ENCODE measurements around the gene TM7SF2. TPM values are rescaled to one million over a fixed set of nuclear protein-coding genes. Genes with fewer than 3 reads are reported as not detected.
A peak's percentile ranks its signal among the peaks of the same experiment; 100 is the strongest.

TM7SF2 gene
- total RNA-seq, 1 experiment from 2014 or later, result 73.8 TPM

DNA sequence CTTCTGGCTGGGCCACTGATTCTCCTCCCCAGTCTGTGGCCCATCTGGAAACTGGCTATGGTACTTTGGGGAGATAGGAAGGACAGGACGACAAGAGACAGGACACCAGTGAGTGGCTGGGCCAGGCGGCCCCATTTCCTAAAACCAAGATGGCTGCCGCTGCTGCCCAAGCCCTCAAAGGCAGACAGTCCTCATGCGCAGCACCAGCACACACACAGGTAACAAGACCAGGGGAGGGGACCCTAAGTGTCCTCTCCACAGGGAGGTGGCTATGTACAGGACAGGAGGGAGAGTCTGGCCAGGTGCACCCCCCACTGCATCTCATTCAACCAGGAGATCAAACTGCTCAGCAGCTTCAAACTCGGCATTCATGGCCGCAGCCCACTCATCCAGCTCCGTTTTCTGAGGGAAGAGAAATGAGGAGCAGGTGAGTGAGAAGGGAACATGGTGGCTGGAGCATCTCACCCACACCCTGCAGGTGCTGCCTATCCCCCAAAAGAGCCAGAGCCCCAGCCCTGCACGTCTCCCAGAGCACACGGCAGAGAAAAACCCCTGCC is 32.8 kb upstream of the TM7SF2 start:
- Histone ChIP-seq H3K36me3 (ENCODE audit: control insufficient read depth, insufficient read depth, low read length) (peaks cover 6% of the 10 kb centered on the region; the same call in 1 of the 2 replicates), H3K4me1 (peaks cover 6% of the 10 kb centered on the region; the same call in 1 of the 2 replicates), H3K27me3 (replicated peaks; ENCODE audit: control insufficient read depth, insufficient read depth, low read length) (no peaks in the 10 kb centered on the region), H3K9me3 (no peaks in the 10 kb centered on the region), H3K4me3 (ENCODE audit: low read depth, low read length) (no peak overlapping the region)
- no peaks in the 10 kb centered on the region for H3K9me3 Mint-ChIP-seq (ENCODE audit: unreplicated experiment)
- DNase-seq, result no peak
- no peak overlapping the region for H3K4me3 Mint-ChIP-seq (ENCODE audit: unreplicated experiment)
- TF ChIP-seq, protein P1, sequence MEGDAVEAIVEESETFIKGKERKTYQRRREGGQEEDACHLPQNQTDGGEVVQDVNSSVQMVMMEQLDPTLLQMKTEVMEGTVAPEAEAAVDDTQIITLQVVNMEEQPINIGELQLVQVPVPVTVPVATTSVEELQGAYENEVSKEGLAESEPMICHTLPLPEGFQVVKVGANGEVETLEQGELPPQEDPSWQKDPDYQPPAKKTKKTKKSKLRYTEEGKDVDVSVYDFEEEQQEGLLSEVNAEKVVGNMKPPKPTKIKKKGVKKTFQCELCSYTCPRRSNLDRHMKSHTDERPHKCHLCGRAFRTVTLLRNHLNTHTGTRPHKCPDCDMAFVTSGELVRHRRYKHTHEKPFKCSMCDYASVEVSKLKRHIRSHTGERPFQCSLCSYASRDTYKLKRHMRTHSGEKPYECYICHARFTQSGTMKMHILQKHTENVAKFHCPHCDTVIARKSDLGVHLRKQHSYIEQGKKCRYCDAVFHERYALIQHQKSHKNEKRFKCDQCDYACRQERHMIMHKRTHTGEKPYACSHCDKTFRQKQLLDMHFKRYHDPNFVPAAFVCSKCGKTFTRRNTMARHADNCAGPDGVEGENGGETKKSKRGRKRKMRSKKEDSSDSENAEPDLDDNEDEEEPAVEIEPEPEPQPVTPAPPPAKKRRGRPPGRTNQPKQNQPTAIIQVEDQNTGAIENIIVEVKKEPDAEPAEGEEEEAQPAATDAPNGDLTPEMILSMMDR (IDR thresholded peaks at IDR 0.05; ENCODE audit: insufficient read depth in 1 of 2, low read depth in 1 of 2, low read length in 1 of 2, severe bottlenecking in 1 of 2, unreplicated experiment in 1 of 2), result no peak
- no peaks in the 10 kb centered on the region for H3K27me3 Mint-ChIP-seq (ENCODE audit: insufficient read depth, unreplicated experiment)
- intact Hi-C loops (cut with micrococcal nuclease; ENCODE audit: unreplicated experiment), result loop anchor here (2.0 to 5.0 kb wide), 2 partner anchors 37 to 64 kb away; partner anchors contain the start of genes ARL2 and SAC3D1
- ChIA-PET CTCF (interaction anchor here (0.5 kb wide), 1 partner anchor 196 kb away, joined by 5 read pairs; no protein-coding TSS in a partner anchor), POLR2A (interaction anchor here (0.6 kb wide), 1 partner anchor 440 kb away, joined by 5 read pairs; no protein-coding TSS in a partner anchor)
- H3K36me3 Mint-ChIP-seq (ENCODE audit: insufficient read depth, unreplicated experiment), result peaks cover 80% of the 10 kb centered on the region
- H3K27ac Mint-ChIP-seq (ENCODE audit: unreplicated experiment), result no peak overlapping the region
- no TSS peak for BruUV-seq (replicated peaks)
- H3K4me1 Mint-ChIP-seq (ENCODE audit: low read depth, unreplicated experiment), result peaks cover 18% of the 10 kb centered on the region

DNA sequence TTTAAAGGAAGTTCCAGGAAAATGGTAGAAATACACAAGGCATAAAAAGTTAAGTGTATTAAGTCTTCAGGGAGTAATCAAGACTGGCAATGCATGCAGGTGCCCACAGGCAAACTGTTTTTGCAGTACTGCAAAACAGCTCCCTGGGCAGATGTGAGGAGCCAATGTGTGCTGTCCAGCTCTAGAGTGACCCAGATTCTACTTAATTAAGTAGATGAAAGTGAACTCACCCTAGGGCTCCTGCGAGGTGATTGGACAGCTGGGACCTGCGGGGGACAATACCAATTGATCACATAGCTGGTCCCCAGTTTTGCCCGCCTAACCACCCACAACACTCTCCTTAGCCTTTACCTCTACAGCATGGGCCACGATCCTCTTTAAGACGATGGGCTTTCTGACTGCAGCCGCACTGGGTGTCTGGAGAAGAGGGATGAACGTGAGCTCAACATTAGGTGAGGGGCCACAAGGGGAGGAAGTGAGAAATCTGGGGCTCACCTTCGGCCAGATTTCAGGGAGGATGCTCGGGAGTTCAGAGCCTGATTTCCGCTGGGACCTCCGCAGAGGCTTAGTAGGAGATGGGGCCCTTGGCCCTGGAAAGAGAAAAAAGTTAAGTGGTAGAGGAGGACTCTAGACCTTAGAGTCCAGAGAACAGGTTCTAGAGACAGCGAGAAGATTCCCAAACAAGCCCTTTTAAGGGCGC is 28.4 kb upstream of the TM7SF2 start:
- POLR2A ChIA-PET, result no interaction called here
- peaks cover 63% of the 10 kb centered on the region for H3K36me3 Mint-ChIP-seq (ENCODE audit: insufficient read depth, unreplicated experiment)
- no peaks in the 10 kb centered on the region for H3K9me3 Mint-ChIP-seq (ENCODE audit: unreplicated experiment)

More for the DNA sequence above, 28.4 kb upstream of the TM7SF2 start:
- Histone ChIP-seq H3K27me3 (replicated peaks; ENCODE audit: control insufficient read depth, insufficient read depth, low read length) (no peaks in the 10 kb centered on the region), H3K4me1 (peaks cover 16% of the 10 kb centered on the region; the same call in 1 of the 2 replicates), H3K4me3 (ENCODE audit: low read depth, low read length) (peak overlapping the region; percentile 58), H3K36me3 (ENCODE audit: control insufficient read depth, insufficient read depth, low read length) (peaks cover 4% of the 10 kb centered on the region; the same call in 1 of the 2 replicates), H3K9me3 (no peaks in the 10 kb centered on the region)
- CTCF ChIA-PET, result interaction anchor here (0.9 kb wide), 1 partner anchor 69 kb away, joined by 3 read pairs; the partner anchor contains the start of gene ARL2
- no TSS peak for BruUV-seq (replicated peaks)
- Mint-ChIP-seq H3K4me1 (ENCODE audit: low read depth, unreplicated experiment) (peaks cover 24% of the 10 kb centered on the region), H3K4me3 (ENCODE audit: unreplicated experiment) (peak overlapping the region; percentile 85), H3K27me3 (ENCODE audit: insufficient read depth, unreplicated experiment) (no peaks in the 10 kb centered on the region), H3K27ac (ENCODE audit: unreplicated experiment) (peak overlapping the region; percentile 98)
- intact Hi-C loops (cut with micrococcal nuclease; ENCODE audit: unreplicated experiment), result loop anchor here (5.0 kb wide), 1 partner anchor 56 kb away; the partner anchor contains the start of gene SNX15
- no peak for DNase-seq
- TF ChIP-seq, protein P1 (IDR thresholded peaks at IDR 0.05; ENCODE audit: insufficient read depth in 1 of 2, low read depth in 1 of 2, low read length in 1 of 2, severe bottlenecking in 1 of 2, unreplicated experiment in 1 of 2), result no peak

All from Caco-2 (cell line).